NCI-H1048 (cell line): ENCODE measurements around the gene RABGEF1.
"Not testable (repeated sequence)": the region's sequence is repeated elsewhere in the genome, so short reads cannot be mapped to it uniquely, and the experiment has no call there.

Experiments
- DNase-seq: peaks from one replicate; lab custom pipeline; 2025; lab: John Stamatoyannopoulos, UW

RABGEF1 gene

DNA sequence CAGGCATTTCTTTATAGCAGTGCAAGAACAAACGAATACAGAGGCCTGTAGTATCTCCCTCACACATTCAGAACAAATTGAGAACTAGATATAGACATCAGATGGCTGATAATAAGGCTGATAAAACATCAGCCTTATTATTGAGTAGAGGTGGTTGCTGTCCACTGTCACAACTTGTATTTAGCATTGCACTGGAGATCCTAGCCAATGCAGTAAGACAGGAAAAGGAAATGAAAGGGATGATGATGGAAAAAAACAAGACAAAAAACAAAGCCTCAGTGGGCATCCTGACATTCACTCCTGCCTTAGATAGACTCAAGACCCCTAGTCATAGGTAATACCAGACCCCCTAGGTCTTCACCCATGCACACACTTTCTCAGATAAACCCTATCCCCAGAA, 4.7 kb upstream of the RABGEF1 start:
- DNase-seq: no peak

DNA sequence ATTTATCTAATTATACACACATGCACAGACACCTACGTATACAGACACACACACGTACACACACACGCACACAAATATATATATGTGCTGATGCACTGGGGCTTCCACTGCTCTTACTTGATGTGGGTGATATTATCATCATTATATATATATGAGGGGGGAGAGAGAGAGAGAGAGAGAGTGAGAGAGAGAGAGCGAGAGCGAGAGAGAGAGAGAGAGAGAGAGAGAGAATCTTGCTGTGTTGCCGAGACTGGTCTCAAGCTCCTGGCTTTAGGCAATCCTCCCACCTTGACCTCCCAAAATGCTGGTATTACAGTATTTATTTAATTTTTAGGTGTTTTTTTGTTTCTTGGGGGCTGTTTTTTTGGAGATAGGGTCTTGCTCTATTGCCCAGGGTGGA, 3.6 kb upstream of the RABGEF1 start:
- DNase-seq: no peak

DNA sequence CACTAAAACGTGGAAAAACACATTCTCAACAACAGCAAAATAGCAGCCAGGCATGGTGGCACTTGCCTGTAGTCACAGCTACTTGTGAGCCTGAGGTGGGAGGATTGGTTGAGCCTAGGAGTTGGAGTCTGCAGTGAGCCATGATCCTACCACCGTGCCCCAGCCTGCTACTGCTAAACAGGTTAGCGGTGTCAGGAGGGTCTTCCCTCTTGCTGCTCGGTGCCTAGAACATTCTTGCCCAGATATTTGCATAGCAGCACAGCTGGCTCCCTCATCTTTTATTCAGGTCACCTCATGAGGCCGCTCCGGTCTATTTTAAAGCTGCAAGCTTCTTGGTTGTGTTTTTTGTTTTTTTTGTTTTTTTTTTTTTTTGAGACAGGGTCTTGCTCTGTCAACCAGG, 2.9 kb upstream of the RABGEF1 start:
- DNase-seq: no peak

DNA sequence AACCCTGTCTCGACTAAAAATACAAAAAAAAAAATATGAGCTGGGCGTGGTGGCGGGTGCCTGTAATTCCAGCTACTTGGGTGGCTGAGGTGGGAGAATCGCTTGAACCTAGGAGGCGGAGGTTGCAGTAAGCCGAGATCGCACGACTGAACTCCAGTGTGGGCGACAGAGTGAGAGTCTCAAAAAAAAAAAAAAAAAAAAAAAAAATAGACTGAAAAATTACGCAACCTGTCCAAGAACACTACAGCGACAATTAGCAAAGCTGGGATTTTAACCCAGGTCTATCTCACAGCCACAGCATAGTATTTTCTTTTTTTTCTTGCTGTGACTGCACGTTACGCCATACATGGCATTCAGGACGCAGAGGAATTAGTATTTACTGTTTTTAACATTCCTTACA, 1.1 kb upstream of the RABGEF1 start:
- no peak for DNase-seq

DNA sequence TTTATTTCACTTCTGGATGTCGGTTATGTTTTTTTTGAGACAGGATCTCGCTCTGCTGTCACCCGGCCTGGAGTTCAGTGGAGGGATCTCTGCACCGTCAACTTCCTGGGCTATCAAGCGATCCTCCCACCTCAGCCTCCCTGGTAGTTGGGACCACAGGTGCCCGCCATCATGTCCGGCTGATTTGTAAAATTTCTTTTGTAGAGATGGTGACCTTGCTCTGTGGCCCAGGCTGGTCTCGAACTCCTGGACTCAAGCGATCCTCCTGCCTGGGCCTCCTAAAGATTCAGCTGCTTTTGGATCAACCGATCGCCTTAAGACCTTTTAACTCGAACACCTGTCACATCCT, 606 bp upstream of the RABGEF1 start:
- no peak for DNase-seq

DNA sequence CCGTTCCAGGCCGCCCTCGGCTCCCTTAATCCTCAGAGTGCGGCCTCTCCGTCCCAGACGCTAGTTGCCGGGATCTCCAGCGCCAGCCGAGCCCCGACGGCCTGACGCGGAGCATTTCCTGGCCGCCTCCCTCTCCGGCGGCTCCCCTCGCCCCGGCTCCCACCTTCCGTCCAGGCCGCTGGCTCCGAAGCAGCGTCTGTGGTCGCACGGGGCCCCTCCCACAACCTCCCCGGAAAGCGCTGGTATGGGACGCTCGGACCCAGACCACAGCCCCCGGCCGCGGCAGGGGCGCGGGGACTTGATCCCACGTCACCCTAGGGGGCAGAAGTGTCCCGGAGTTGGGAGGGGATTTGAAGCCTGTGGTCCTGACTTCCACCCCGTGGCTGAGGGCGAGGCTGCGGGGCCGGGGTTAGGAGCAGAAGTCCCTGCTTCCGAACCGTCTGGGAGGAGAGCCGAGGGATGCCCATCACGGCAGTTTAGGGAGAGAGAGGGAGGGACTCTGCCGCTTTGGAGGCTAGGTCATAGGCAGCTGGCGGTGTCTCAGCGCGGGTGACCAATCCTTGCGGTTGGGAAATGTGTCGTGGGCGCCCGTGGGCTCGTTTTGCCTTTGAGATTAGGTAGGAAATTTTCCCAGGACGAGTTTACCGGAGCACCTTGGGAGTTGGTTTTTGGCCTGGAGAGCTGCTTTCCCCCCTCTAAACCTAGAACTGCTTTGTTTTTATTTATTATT, 612 bp downstream of the RABGEF1 start:
- not testable (repeated sequence) for DNase-seq

DNA sequence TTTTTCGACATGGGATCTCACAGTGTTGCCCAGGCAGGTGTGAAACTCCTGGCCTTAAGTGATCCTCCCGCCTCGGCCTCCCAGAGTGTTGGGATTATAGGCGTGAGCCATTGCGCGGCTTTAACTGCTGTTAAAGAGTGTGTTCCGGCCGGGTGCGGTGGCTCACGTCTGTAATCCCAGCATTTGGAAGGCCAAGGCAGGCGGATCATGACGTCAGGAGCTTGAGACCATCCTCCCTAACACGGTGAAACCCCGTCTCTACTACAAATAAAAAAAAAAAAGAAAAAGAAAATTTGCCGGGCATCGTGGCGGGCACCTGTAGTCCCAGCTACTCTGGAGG, 1.1 kb downstream of the RABGEF1 start:
- no peak for DNase-seq

DNA sequence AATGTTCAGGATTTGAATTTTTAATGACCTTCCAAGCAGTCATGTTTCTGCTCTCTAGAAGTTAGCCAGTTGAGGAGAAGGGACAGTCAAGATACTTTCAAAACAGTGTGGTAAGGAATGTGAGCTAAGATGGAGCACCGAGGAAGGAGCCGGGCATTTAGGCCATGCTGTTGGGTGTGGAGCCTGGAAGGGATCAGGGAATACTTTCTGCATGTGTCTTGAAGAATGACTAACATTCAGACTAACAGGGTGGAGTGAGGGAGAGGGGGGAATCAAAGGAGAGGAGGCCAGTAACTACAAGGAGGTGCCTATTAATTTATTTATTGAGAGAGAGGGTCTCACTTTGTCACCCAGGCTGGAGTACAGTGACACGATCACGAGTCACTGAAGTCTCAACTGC, 1.8 kb downstream of the RABGEF1 start:
- DNase-seq: not testable (repeated sequence)

DNA sequence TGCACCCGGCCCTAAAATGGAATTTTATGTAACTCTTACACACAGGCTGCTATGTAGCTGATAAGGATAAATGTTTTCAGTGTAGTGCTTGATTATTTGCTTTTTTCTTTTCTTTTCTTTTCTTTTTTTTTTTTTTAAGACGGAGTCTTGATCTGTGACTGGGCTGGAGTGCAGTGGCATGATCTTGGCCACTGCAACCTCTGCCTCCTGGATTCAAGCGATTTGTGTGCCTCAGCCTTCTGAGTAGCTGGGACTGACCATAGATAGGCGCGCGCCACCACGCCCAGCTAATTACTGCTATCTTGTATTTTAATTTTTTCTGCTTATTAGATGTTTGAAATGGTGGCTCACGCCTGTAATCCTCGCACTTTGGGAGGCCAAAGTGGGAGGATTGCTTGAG, 3.4 kb downstream of the RABGEF1 start:
- no peak for DNase-seq

DNA sequence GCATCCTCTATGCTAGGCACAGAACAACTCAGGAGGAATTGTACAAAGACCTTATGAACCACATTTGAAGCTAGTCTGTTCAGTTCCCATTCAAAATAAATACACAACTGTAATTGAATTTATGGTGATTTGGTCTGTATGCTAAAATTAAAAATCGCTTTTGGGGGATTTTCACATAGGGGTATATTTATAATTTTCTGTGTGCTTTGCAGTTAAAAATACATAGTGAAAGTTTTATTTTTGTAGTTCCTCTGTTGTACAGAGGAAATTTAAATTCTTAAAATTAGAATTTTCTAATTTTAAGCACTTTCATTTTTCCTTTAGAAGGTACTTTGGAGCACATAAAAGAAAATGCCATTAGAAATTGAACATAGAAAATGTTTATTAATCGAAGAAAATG, 6.9 kb downstream of the RABGEF1 start:
- DNase-seq: no peak

DNA sequence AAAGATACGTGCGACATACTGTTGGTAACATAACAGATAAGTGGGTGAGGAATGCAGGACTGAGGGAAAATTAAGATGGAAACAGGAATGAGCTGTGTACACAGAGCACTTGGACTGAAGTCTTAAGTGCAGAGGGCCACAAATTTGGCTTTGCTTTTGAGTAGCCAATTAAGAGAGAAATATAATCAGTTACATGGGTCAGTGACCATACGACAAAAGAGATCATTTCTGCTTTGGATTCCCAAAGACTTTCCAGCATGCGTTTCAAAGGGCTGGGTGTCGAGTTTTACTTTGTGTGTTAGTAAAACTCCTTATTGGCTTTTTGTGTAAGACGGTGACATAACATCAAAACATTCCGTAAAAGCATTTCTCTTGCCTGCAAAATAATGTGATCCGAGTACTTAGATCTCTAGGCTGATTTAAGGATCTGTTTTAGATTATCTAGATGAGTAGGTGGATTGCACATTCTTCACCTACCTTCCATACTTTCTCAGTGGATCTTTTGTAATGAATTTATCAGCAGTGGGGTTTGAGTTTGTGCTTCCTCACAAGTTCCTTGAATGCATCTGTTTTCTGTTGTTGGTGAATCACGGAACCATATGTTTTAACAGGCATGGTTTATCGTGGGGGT, 7.5 kb downstream of the RABGEF1 start:
- DNase-seq: no peak

DNA sequence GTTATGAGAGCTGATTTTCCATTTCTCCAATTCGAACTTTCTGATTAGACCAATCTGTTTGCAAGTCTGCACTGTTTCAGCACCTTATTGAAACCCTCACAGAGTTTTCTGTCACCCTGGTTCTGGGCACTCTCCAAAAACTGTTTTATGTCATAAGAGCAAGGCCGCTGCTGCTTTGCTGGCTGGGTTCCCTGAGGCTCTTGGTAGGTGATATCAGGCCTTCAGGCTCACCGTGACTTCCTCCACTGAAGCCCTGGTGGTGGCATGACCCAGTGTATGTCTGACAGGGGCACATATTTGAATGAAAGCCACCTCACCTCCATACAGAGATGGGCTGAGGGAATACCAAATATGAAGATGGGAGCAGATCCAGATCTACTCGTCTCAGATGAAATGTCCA, 8.3 kb downstream of the RABGEF1 start:
- no peak for DNase-seq

DNA sequence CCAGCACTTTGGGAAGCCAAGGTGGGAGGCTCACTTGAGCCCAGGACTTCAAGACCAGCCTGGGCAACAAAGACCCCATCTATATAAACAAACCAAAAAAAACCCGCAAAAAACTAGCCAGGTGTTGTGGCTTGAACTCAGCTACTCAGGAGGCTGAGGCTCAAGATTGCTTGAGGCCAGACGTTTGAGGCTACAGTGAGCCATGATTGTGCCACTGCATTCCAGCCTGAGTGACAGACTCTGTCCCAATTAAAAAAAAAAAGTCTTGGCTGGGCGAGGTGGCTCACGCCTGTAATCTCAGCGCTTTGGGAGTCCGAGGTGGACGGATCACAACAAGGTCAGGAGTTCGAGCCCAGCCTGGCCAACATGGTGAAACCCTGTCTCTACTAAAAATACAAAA, 11.4 kb downstream of the RABGEF1 start:
- DNase-seq: no peak

DNA sequence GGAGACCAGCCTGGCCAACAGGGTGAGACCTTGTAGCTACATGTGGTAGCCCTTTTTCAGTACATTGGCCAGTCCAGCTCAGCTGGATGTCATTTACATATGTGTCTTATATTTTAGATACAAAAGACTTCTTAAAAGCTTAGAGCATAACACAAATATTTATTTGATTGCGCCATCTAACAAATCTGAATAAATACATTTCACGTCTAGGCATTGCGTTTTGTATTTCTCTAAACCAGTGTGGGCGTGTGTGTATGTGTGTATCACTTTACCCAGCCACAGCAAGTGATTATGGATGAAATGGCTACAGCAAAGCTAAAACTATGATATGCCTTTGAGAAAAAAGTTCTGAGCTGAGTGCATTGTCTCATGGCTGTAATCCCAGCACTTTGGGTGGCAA, 14.0 kb downstream of the RABGEF1 start:
- DNase-seq: no peak

DNA sequence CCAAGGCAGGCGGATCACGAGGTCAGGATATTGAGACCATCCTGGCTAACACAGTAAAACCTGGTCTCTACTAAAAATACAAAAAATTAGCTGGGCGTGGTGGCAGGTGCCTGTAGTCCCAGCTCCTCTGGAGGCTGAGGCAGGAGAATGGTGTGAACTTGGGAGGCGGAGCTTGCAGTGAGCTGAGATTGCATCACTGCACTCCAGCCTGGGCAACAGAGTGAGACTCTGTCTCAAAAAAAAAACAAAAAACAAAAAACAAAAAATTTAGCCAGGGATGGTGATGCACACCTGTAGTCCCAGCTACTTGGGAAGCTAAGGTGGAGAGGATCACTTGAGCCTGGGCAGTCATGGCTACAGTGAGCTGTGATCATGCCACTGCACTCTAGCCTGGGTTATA, 14.5 kb downstream of the RABGEF1 start:
- DNase-seq: not testable (repeated sequence)

DNA sequence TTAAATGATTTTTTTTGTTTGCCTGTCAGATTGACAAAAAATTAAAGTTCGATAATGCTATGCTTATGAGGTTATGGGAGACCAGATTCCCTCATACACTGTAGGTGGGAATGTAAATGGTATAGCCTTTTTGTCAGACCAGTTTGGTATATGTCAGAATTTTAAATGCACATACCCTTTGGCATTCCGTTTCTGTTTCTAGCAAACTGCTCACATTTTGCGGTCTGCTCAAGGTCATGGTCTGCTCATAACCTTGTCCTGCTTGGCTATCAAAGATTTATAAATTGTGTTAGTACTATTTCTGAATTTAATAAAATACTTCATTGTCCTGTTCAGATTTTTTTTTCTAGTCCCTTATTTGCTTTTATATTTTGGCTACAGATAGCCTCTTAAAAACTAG, 15.7 kb downstream of the RABGEF1 start:
- DNase-seq: not testable (repeated sequence)

DNA sequence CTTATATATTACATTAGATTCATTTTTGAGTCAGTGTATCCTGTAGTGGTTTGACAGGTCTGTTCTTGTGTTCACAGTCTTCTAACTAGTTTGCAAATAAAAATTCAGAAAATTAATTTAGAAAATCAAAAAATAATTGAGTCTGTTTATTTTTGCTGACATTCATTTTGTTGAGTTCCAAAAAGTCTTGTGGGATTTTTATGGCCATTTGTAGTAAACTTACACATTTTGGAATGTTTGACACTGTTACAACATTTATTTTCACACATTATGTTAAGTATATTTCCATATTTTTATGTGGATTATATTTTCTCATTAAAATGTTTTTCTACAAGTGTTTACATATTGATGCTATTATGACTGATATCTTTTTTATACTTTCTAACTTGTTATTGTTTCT, 16.4 kb downstream of the RABGEF1 start:
- no peak for DNase-seq

DNA sequence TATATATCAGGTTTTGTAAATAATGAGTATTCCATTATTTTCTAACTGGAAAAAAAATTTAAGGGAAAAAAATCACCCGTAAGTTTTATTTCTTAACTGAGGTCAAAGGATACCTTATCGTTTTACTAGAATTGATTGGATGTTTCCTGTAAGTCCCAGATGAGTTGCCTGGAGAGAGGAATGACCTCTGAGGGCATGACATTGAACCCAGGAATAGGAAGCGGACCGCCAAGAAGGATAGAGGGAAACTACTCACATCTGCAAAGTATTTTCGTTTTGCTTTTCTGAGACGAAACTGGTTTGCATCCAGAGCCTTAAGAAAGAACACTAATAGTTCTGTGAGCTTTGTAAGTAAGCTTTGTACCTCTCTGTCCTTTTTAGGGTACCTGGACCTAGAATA, 17.4 kb downstream of the RABGEF1 start:
- DNase-seq: no peak

DNA sequence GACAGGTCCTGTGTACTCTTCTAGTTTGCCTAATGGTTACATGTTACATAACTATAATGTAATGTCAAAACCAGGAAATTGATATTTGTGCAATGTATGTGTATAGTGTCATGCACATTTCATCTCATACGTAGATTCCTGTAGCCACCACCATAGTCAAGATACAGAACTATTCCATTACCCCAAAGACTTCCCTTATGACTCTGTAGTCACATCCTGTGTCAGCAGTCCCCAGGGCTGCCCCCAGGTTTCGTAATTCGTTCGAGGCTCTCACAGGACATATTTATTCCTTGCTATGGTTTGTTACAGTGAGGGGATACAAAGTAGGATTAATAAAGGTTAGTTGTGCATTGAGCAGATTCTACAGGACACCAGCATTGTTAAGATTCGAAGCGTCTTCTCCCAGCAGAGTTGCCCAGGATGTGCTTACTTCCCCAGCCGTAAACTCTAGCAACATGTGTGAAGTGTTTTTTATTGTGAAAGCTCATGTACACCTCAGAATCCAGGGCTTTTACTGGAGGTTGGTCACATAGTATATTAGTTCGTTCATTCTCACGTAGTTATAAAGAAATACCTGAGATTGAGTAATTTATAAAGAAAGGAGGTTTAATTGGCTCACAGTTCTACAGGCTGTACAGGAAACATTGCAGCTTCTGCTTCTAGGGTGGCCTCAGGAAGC, 18.6 kb downstream of the RABGEF1 start:
- no peak for DNase-seq

DNA sequence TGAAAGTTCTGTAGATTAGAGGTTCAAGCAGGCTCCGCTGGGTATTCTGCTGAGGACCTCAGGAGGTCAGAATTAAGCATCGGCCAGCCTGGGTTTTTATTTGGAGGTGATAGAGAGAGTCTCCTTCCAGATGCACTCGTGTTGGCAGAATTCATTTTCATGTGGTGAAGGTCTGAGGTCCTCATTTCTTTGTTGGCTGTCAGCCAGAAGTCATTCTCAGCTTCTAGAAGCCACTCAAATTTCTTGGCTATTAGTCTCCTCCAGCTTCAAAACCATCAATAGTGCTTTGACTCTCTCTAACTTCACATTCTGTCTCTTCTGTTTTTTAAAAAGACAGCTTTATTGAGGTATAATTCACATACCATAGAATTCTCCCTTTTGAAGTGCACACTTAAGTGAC, 22.6 kb downstream of the RABGEF1 start:
- DNase-seq: not testable (repeated sequence)

DNA sequence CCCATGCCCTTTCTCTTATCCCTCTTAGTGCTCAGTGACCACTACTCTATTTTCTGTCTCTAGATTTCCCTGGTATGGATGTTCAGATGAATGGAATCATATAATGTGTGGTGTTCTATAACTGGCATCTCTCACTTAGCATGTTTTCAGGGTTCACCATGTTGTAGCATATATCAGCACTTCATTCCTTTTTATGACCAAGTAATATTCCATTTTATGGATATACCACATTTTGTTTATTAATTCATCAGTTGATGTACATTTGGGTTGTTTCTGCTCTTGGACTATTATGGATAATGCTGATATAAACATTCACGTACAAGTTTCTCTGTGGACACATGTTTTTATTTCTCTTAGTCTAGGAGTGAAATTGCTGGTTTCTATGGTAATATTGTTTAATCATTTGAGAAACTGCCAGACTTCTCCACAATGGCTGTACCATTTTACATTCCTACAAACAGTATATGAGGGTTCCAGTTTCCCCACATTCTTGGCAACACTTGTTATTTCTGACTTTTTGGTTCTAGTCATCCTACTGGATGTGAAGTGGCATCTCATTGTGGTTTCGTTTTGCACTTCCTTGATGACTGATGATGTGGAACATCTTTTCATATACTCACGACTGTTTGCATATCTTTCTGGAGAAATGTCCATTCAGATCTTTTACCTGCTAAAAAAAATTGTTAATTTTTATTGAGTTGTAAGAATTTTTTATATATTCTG, 23.3 kb downstream of the RABGEF1 start:
- DNase-seq: not testable (repeated sequence)

DNA sequence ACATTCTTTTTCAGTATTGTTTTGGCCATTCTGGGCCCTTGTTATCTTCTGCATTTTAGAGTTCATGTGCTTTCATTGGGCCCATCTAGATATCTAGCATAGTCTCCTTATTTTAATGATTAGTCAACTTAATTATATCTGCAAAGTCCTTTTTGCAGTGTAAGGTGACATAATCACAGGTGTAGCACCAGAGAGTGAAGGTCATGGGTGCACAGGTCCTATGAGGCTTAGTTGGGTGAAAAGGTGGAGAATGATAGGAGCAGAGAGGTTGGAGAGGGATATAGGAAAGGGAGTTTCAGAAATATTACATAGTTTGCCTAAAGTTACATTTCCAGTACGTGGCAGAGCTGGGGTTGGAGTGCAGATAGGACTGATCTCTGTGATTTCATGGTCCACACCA, 24.4 kb downstream of the RABGEF1 start:
- DNase-seq: not testable (repeated sequence)
